Chondrocyte (in vitro differentiated cells): ENCODE data around the gene RASL11B. TPM values are rescaled to one million over a fixed set of nuclear protein-coding genes. Genes with fewer than 3 reads are reported as not detected.

Source experiments
- DNase-seq: peaks from one replicate; pipeline ENCODE4 v3.0.0; 2021; ENCODE audit warnings: mixed read lengths, low spot score
- H3K27ac Mint-ChIP-seq: one replicate; pipeline ENCODE4 v1.8.0; 2021; ENCODE audit warnings: mild to moderate bottlenecking, moderate library complexity, mixed read lengths; ENCODE audit not compliant: unreplicated experiment
- H3K27me3 Mint-ChIP-seq: 2 replicates; pipeline ENCODE4 v1.8.0; 2021; ENCODE audit warnings: low read depth, mixed read lengths
- H3K36me3 Mint-ChIP-seq: 2 replicates; pipeline ENCODE4 v1.8.0; 2021; ENCODE audit warnings: low read depth, mixed read lengths
- H3K4me1 Mint-ChIP-seq: 2 replicates; pipeline ENCODE4 v1.8.0; 2021; ENCODE audit warnings: low read depth, mild to moderate bottlenecking, mixed read lengths
- H3K4me3 Mint-ChIP-seq: one replicate; pipeline ENCODE4 v1.8.0; 2021; ENCODE audit warnings: mild to moderate bottlenecking, moderate library complexity, mixed read lengths; ENCODE audit not compliant: unreplicated experiment
- H3K9me3 Mint-ChIP-seq: 2 replicates; pipeline ENCODE4 v1.8.0; 2021; ENCODE audit warnings: low read depth, mixed read lengths
- total RNA-seq: library from RNA; stranded (reverse); gene quantifications from 3 replicates; pipeline ENCODE4 v1.2.1, GENCODE V29; 2021
- TF ChIP-seq, protein P1 (sequence below): fragments of 200-600 bp; sonication (generic); IDR thresholded peaks from 2 replicates; pipeline ENCODE4 v1.5.0; 2021; ENCODE audit warnings: antibody characterized with exemption, mild to moderate bottlenecking, moderate library complexity

RASL11B gene
- total RNA-seq, 1 donor from 2014 or later, result 8.1 TPM

GRCh38 chr4:52910115-52910514 is 48.0 kb downstream of the RASL11B start:
- H3K27me3 Mint-ChIP-seq, result no peaks in the 10 kb centered on the region
- H3K4me3 Mint-ChIP-seq, result no peak overlapping the region
- no peak overlapping the region for H3K27ac Mint-ChIP-seq
- no peaks in the 10 kb centered on the region for H3K36me3 Mint-ChIP-seq
- no peak for DNase-seq
- TF ChIP-seq, protein P1, sequence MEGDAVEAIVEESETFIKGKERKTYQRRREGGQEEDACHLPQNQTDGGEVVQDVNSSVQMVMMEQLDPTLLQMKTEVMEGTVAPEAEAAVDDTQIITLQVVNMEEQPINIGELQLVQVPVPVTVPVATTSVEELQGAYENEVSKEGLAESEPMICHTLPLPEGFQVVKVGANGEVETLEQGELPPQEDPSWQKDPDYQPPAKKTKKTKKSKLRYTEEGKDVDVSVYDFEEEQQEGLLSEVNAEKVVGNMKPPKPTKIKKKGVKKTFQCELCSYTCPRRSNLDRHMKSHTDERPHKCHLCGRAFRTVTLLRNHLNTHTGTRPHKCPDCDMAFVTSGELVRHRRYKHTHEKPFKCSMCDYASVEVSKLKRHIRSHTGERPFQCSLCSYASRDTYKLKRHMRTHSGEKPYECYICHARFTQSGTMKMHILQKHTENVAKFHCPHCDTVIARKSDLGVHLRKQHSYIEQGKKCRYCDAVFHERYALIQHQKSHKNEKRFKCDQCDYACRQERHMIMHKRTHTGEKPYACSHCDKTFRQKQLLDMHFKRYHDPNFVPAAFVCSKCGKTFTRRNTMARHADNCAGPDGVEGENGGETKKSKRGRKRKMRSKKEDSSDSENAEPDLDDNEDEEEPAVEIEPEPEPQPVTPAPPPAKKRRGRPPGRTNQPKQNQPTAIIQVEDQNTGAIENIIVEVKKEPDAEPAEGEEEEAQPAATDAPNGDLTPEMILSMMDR, result peak; percentile 25
- peaks cover 25% of the 10 kb centered on the region for H3K4me1 Mint-ChIP-seq
- no peaks in the 10 kb centered on the region for H3K9me3 Mint-ChIP-seq

DNA sequence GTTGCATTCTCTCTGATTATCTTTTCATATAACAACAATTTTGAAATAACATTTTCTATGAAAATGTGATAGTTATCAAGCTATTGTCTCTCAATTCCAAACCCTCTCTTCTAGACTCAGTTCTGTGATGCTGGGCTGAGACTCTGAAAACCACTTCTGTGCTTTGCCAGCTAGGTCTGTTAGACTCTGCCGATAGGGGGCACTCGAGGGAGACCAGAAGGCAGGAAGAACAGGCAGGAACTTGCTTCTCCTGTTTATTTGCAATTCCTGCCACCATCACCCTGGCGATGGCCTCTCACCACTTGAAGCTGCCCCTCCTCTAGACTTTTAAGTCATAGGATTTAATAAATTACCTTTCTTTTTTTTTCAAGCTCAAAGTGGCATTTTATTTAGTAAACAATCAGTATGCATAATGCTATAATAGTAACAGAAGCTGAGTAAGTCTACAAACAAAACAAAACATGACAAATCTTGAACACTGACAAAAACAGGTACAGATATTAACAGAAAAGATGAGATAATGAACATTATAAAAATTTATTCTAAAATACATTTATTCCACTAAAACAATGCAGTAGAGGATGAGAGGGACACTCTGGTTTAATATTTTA is 49.7 kb downstream of the RASL11B start:
- Mint-ChIP-seq H3K4me3 (no peak overlapping the region), H3K36me3 (no peaks in the 10 kb centered on the region), H3K4me1 (peaks cover 25% of the 10 kb centered on the region), H3K27ac (no peak overlapping the region), H3K27me3 (no peaks in the 10 kb centered on the region), H3K9me3 (no peaks in the 10 kb centered on the region)
- TF ChIP-seq, protein P1, result peak; percentile 80
- no peak for DNase-seq

DNA sequence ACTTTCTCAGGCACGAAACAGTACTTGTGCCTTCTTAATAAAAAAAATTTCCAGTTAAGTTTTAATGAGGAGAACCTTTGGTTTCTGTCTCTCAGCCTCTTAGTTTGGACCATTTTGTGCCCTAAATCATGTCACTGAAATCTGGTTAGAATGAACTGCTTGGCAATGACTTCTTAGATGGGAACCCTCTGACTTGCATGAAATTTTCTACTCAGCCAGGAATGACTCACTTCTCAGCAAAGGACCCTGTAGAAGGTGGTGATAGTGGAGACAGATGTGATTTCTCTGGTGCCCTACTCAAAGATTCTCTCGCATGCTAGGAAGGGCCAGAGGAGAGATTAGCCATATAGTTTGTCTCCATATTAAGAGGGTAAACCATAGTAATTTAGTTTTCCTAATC is 50.5 kb downstream of the RASL11B start:
- TF ChIP-seq, protein P1, result no peak
- Mint-ChIP-seq H3K36me3 (no peaks in the 10 kb centered on the region), H3K4me3 (no peak overlapping the region), H3K9me3 (no peaks in the 10 kb centered on the region), H3K27ac (no peak overlapping the region), H3K27me3 (no peaks in the 10 kb centered on the region), H3K4me1 (peaks cover 19% of the 10 kb centered on the region)
- DNase-seq, result no peak

GRCh38 chr4:52914051-52914605 is 52.0 kb downstream of the RASL11B start:
- DNase-seq, result no peak
- TF ChIP-seq, protein P1, result no peak
- peaks cover 10% of the 10 kb centered on the region for H3K4me1 Mint-ChIP-seq
- H3K36me3 Mint-ChIP-seq, result no peaks in the 10 kb centered on the region
- H3K27ac Mint-ChIP-seq, result no peak overlapping the region
- H3K27me3 Mint-ChIP-seq, result no peaks in the 10 kb centered on the region
- H3K4me3 Mint-ChIP-seq, result no peak overlapping the region
- no peaks in the 10 kb centered on the region for H3K9me3 Mint-ChIP-seq

DNA sequence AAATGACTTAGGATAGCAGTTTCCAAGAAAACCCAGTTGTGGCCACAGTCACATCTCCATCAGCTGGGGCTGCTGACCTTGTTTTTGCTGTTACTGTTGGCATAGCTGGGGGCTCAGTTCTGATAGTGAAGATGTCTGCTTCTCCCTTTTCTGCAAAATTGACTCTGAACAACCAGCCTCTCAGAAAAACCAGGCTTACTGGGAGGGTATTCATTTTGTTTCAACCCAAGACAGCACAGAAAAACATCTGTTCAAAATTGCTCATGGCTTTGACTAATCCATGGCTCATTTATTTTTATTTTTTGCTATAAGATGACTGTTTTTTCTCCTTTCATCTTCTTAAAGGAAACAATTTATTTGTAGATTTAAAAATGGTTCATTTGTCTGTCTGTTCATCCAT is 53.1 kb downstream of the RASL11B start:
- no peaks in the 10 kb centered on the region for H3K36me3 Mint-ChIP-seq
- H3K4me1 Mint-ChIP-seq, result peaks cover 10% of the 10 kb centered on the region
- no peaks in the 10 kb centered on the region for H3K27me3 Mint-ChIP-seq
- no peak for DNase-seq
- no peak overlapping the region for H3K4me3 Mint-ChIP-seq
- TF ChIP-seq, protein P1, result no peak
- no peak overlapping the region for H3K27ac Mint-ChIP-seq
- no peaks in the 10 kb centered on the region for H3K9me3 Mint-ChIP-seq
